Measurements from ENCODE around the gene GFER.

The GFER gene

GRCh38 chr16:1941162-1942046 lies 42.6 kb upstream of the GFER start:
- no peak for TF ChIP-seq CTCF (conservative IDR thresholded peaks at IDR 0.05; ENCODE audit: low read length)
- no peak for DNase-seq (ENCODE audit: low read depth)
- peak overlapping the region; percentile 80 for H3K4me3 ChIP-seq (ENCODE audit: low read length)

DNA sequence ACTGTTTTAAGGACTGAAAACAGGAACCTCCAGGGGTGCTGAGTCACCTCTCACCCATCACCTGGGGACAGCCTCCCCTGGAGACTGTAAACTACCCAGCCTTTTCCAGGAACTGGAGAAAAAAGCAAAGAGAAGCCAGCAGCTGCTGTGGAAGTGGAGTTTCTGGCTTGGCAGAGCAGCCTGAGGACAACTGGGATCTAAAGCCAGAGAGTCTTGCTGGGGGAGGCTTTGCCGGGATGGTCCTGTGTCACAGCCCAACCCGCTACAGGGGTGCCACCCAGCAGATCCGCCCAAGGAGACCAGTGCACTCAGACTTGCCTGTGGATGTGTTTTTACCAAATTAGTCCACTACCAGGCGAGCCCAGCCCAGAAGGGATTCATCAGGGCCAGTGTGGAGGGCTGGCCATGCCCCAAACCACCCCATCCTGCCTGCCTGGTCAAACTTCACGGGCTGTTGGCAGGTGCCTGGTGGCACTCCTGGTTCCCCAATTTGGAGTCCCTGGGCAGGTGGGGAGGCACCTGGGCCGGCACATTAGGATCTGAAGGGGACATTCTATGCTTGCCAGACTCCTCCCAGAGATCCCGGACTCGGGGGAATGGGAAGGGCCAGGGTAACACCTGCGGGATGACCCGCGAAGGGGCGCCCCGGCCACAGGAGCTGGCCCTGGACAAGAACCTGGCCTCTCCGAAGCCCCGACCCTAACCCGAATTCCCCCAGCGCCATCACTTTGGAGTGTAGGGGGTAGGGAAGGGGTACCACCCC lies 41.8 kb upstream of the GFER start:
- TF ChIP-seq CTCF (conservative IDR thresholded peaks at IDR 0.05; ENCODE audit: low read length), result no peak
- peak; percentile 21 for DNase-seq (ENCODE audit: low read depth)
- H3K4me3 ChIP-seq (ENCODE audit: low read length), result peak overlapping the region; percentile 80

GRCh38 chr16:1942810-1943726 lies 40.9 kb upstream of the GFER start, which contains the start of gene MSRB1:
TSS of gene MSRB1 (minus strand) at chr16:1943199. CDS start at chr16:1943156, 43 bp downstream.
- DNase-seq (ENCODE audit: low read depth), result peak; percentile 96
- H3K4me3 ChIP-seq (ENCODE audit: low read length), result peak within 1 kb of the TSS; percentile 80
- no peak; the same call in 1 of the 2 replicates for TF ChIP-seq CTCF (conservative IDR thresholded peaks at IDR 0.05; ENCODE audit: low read length)

DNA sequence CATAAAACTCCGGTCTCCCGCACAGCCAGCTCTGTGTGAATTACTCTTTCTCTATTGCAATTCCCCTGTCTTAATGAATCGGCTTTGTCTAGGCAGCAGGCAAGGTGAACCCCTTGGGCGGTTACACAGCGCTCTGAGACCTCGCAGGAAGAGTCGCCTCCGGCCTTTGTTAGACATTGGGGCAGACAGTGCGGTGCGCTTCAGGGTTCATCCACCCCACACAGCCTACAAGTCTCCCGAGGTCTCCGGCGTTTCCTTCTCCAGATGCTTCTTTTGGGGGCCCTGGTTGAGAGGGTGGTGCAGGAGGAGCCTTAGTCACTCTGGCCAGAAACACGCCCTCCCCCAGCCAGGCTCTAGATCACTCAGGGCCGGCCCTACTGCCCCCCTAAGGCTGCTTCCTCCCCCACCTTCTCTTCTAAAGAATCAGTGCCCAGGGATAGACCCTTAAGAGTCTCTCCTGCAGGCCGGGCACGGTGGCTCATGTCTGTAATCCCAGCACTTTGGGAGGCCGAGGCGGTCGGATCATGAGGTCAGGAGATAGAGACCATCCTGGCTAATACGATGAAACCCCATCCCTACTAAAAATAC lies 39.3 kb upstream of the GFER start:
- no peak for DNase-seq (ENCODE audit: low read depth)
- H3K4me3 ChIP-seq (ENCODE audit: low read length), result no peak overlapping the region
- TF ChIP-seq CTCF (conservative IDR thresholded peaks at IDR 0.05; ENCODE audit: low read length), result no peak

- DNase-seq (ENCODE audit: low read depth), result no peak
- H3K4me3 ChIP-seq (ENCODE audit: low read length), result no peak overlapping the region
- TF ChIP-seq CTCF (conservative IDR thresholded peaks at IDR 0.05; ENCODE audit: low read length), result no peak
These were observed 38.2 kb upstream of the GFER start for GRCh38 chr16:1945559-1946391.
